ENCODE data around the gene KIAA0825.

The KIAA0825 gene

DNA sequence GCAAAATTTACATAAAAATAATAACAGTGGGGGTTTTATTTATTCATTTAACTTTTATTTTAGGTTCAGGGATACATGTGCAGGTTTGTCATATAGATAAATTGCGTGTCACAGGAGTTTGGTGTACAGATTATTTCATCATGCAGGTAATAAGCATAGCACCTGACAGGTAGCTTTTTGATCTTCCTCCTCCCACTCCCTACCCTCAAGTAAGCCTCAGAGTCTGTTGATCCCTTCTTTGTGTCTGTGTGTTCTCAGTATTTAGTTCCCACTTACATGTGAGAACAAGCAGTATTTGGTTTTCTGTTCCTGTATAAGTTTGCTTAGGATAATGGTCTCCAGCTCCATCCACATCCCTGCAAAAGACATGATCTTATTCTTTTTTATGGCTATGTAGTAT, 240.3 kb downstream of the KIAA0825 start:
- Histone ChIP-seq H3K27me3 (ENCODE audit: insufficient read depth, low read length) (no peaks in the 10 kb centered on the region), H3K4me3 (ENCODE audit: low read depth, low read length, poor library complexity, severe bottlenecking) (no peak overlapping the region), H3K9me3 (ENCODE audit: low read length) (no peaks in the 10 kb centered on the region), H4K20me1 (ENCODE audit: insufficient read depth, low read length) (no peaks in the 10 kb centered on the region), H3K4me1 (ENCODE audit: insufficient read depth, low read length, severe bottlenecking) (no peaks in the 10 kb centered on the region), H3K36me3 (ENCODE audit: insufficient read depth, low read length) (no peaks in the 10 kb centered on the region), H3K79me2 (ENCODE audit: insufficient read depth, low read length) (no peaks in the 10 kb centered on the region), H3K9me2 (ENCODE audit: low read depth, low read length) (no peaks in the 10 kb centered on the region), H3K4me2 (ENCODE audit: low read length) (no peak overlapping the region), H3K9ac (ENCODE audit: low read length) (no peak overlapping the region), H2AFZ (ENCODE audit: low read length) (no peak overlapping the region), H3K27ac (ENCODE audit: low read depth, low read length, poor library complexity, severe bottlenecking) (no peak overlapping the region), H3F3A (ENCODE audit: insufficient read depth, low read length) (no peaks in the 10 kb centered on the region)
- TF ChIP-seq EZH2 (IDR thresholded peaks at IDR 0.05; ENCODE audit: borderline replicate concordance, low read length): no peak
- TF ChIP-seq, protein P1, sequence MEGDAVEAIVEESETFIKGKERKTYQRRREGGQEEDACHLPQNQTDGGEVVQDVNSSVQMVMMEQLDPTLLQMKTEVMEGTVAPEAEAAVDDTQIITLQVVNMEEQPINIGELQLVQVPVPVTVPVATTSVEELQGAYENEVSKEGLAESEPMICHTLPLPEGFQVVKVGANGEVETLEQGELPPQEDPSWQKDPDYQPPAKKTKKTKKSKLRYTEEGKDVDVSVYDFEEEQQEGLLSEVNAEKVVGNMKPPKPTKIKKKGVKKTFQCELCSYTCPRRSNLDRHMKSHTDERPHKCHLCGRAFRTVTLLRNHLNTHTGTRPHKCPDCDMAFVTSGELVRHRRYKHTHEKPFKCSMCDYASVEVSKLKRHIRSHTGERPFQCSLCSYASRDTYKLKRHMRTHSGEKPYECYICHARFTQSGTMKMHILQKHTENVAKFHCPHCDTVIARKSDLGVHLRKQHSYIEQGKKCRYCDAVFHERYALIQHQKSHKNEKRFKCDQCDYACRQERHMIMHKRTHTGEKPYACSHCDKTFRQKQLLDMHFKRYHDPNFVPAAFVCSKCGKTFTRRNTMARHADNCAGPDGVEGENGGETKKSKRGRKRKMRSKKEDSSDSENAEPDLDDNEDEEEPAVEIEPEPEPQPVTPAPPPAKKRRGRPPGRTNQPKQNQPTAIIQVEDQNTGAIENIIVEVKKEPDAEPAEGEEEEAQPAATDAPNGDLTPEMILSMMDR (IDR thresholded peaks at IDR 0.05; ENCODE audit: low read length): no peak

DNA sequence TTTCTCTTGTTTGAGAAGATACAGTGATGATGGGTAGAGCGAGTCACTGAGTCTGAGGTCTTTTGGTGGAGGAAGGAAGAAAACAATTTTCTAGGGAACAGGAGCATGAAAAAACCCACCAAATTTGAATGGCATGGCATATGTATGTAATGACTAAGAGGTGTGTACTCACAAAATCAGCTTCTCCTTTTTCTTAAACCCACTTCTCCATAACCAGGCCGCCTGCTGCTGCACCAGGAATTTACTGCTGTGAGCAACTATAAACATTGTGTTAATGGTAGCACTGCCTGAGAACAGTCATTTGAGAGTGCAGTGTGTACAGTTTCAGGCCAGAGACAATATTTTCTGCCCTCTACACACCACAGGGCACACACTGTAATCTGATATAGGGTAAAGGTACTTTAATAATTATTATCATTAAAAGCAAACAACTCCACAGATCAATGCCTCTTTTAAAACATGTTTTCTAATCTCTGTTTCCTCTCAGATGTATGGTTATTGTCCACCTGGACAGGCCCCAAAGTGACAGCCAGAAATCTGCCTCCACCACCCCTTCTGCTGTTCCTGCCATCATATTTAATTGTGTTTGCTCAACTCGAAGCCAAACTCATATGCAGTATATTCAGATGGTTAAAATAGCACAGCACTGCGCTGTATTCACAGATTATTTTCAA, 241.6 kb downstream of the KIAA0825 start:
- no peak for TF ChIP-seq EZH2 (IDR thresholded peaks at IDR 0.05; ENCODE audit: borderline replicate concordance, low read length)
- TF ChIP-seq, protein P1 (IDR thresholded peaks at IDR 0.05; ENCODE audit: low read length): no peak
- Histone ChIP-seq H3K9me2 (ENCODE audit: low read depth, low read length) (no peaks in the 10 kb centered on the region), H3K27ac (ENCODE audit: low read depth, low read length, poor library complexity, severe bottlenecking) (no peak overlapping the region), H3K79me2 (ENCODE audit: insufficient read depth, low read length) (no peaks in the 10 kb centered on the region), H3K4me1 (ENCODE audit: insufficient read depth, low read length, severe bottlenecking) (no peaks in the 10 kb centered on the region), H3K9ac (ENCODE audit: low read length) (no peak overlapping the region), H4K20me1 (ENCODE audit: insufficient read depth, low read length) (no peaks in the 10 kb centered on the region), H3F3A (ENCODE audit: insufficient read depth, low read length) (no peaks in the 10 kb centered on the region), H3K27me3 (ENCODE audit: insufficient read depth, low read length) (no peaks in the 10 kb centered on the region), H2AFZ (ENCODE audit: low read length) (no peak overlapping the region), H3K4me2 (ENCODE audit: low read length) (no peak overlapping the region), H3K4me3 (ENCODE audit: low read depth, low read length, poor library complexity, severe bottlenecking) (no peak overlapping the region), H3K36me3 (ENCODE audit: insufficient read depth, low read length) (no peaks in the 10 kb centered on the region), H3K9me3 (ENCODE audit: low read length) (no peaks in the 10 kb centered on the region)

DNA sequence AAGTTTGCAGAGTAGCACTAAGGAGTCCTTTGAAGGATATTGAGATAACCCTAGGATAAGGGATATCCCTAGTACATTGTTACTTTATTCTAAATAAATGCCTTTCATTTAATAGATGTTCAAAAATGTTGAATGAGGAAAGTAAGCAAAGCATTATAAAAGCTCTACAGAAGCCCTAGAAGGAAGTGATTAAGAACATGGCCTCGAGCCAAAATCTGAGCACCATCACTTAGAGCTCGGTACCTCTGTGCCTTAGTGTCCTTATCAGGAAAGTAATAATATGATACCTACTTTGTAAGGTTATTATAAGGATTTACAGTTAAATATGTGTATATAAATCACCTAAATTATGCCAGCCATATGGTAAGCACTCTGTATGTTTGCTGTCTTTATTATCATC, 242.6 kb downstream of the KIAA0825 start:
- H3K36me3 ChIP-seq (ENCODE audit: insufficient read depth, low read length): no peaks in the 10 kb centered on the region
- H3K27ac ChIP-seq (ENCODE audit: low read depth, low read length, poor library complexity, severe bottlenecking): no peak overlapping the region
- H3K4me2 ChIP-seq (ENCODE audit: low read length): no peak overlapping the region
- no peak overlapping the region for H2AFZ ChIP-seq (ENCODE audit: low read length)
- no peaks in the 10 kb centered on the region for H3K27me3 ChIP-seq (ENCODE audit: insufficient read depth, low read length)
- no peak overlapping the region for H3K9ac ChIP-seq (ENCODE audit: low read length)
- no peaks in the 10 kb centered on the region for H3K4me1 ChIP-seq (ENCODE audit: insufficient read depth, low read length, severe bottlenecking)
- H3K9me2 ChIP-seq (ENCODE audit: low read depth, low read length): no peaks in the 10 kb centered on the region
- TF ChIP-seq EZH2 (IDR thresholded peaks at IDR 0.05; ENCODE audit: borderline replicate concordance, low read length): no peak
- TF ChIP-seq, protein P1 (IDR thresholded peaks at IDR 0.05; ENCODE audit: low read length): no peak
- H3K4me3 ChIP-seq (ENCODE audit: low read depth, low read length, poor library complexity, severe bottlenecking): no peak overlapping the region
- no peaks in the 10 kb centered on the region for H3K9me3 ChIP-seq (ENCODE audit: low read length)
- no peaks in the 10 kb centered on the region for H4K20me1 ChIP-seq (ENCODE audit: insufficient read depth, low read length)
- no peaks in the 10 kb centered on the region for H3F3A ChIP-seq (ENCODE audit: insufficient read depth, low read length)
- no peaks in the 10 kb centered on the region for H3K79me2 ChIP-seq (ENCODE audit: insufficient read depth, low read length)
